ENCODE measurements around the gene MELTF.
A peak's percentile ranks its signal among the peaks of the same experiment; 100 is the strongest.
"Not testable (repeated sequence)": the region's sequence is repeated elsewhere in the genome, so short reads cannot be mapped to it uniquely, and the experiment has no call there.

MELTF gene

DNA sequence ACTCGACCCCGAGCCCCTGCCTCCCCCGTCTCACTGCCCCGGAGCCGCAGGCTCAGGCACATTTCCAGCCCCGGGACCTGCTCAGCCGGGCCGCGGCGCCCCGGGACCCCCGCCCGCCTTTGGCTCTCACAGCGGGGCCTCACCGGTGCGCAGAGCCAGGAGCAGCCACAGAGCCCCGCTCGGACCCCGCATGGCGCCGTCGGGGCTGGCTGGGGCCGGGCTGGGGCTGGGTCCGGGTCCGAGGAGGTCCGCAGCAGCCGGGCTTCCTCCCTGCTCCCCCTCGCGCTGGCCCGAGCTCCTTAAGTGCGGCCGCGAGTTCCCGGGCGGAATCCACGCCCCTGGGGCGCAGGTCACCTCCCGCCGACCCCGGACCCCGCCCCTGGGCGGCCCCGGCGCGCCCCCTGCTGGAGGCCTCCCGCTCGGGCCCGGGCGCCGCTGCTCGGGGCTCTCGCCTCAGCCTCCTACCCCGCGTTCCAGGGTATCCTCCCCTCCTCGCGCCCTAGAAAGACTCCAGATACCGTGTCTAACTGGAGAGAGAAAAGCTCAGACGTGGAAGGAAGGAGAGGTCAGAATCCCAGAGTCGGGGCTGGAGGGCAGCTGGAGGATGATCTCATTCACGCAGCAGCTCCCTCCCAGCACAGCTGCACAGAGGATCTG is at the start of gene MELTF:
TSS of gene MELTF (minus strand) at position 307 of the 657 bp plus-strand sequence. CDS start at position 192, 115 bp downstream.
- DNase-seq, result peak; percentile 21

DNA sequence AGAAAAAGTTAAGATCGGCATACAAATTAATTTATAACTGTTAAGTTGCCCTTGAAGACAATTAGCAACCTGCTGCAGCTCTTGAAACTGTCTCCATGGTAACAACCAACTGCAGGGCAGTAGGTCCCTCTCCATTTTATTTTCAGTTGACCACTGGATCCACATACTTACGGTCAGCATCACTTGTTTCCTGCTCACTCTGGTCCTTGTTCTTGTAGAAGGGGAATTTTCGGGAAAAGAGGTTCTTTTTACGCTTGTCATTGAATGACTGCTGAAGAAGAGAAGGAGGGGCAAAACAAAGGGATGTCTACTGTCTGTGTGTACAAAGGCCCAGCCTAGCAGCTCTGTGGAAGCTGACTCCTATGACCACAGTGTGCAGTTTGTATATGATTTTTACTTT is 46.8 kb upstream of the MELTF start:
- no peak for DNase-seq

GRCh38 chr3:197068077-197068476 is 38.5 kb upstream of the MELTF start:
- DNase-seq, result no peak

- no peak for DNase-seq
Observed at GRCh38 chr3:197064771-197065170, 35.2 kb upstream of the MELTF start.

- no peak for DNase-seq
Observed at GRCh38 chr3:197062446-197062845, 32.8 kb upstream of the MELTF start.

DNA sequence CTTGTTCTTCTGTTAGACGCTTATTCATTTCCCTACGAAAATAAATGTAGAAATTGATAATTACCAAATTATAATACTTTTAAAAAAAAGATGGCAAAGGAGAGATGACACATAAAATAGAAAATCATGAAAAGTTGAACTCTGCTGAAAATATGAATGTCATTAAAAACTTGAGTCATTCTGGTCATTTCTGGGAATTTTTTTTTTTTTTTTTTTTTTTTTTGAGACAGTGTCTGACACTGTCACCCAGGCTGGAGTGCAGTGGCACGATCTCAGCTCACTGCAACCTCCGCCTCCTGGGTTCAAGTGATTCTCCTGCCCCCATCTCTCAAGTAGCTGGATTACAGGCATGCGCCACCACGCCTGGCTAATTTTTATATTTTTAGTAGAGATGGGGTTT is 22.0 kb upstream of the MELTF start:
- not testable (repeated sequence) for DNase-seq

GRCh38 chr3:197050511-197050910 is 20.9 kb upstream of the MELTF start:
- no peak for DNase-seq

- DNase-seq, result peak; percentile 89
Observed at GRCh38 chr3:197042539-197042938, 12.9 kb upstream of the MELTF start.

DNA sequence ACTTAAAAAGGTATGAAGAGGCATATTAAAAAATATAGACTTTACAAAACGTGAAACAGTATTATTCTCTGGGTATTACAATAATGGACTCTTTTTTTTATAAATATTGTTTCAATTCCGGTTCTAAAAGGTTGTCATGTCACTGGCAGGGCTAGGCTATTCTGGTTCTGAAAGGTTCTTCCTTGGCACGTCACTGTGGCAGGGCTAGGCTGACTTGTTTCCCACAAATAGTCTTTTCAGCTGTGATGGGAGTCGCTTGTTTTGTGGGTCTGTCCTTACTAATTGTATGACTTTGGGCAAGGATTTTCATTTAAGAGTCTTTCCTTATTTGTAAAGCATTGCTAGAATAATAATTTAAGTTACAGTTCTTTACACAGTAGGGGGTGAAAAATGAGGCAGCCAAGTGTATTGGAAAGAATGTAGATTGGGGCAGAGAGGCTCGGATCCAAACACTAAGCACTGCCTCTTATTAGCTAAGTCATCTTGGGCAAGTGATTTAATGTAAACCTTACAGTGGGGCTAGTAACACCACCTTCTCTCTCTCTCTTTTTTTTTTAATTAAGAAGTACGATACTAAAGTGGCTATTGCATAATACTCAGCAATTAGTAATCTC is 12.4 kb upstream of the MELTF start:
- DNase-seq, result peak; percentile 77

- no peak for DNase-seq
Observed at GRCh38 chr3:197040658-197041057, 11.0 kb upstream of the MELTF start.

DNA sequence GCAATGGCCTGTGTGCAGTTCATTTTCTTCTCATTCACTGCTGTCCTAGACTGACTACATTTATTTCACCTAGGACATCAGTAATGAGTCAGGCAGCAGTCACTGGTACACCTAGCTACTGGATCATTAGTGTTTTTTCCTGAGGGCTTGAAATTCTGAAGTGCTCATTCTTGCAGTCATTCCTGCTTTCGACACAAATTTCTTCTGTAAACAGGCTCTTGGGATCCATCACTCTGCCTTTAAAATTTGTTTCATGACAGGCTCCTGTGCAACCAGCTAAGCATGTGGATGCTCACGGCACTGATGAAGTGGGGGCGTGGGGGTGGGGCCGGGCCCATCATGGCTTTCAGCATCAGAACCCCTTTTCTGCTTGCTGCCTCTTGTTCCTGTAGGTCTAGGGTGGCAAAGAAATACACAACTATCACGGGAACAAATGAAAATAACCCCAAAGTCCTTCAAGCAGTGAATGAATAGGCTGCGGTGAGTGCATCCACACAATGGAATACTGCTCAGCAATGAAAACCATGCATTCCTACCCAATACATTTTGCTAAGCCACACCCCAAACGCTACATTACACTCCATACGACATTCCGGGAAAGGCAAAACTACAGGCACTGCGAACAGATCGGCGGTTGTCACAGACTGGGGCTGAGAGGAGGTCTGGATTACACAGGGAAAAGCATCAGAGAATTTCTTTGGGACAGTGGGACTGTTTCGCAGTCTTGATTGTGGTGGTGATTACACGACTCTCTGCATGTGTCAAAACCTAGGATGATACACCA is 9.3 kb upstream of the MELTF start:
- no peak for DNase-seq

DNA sequence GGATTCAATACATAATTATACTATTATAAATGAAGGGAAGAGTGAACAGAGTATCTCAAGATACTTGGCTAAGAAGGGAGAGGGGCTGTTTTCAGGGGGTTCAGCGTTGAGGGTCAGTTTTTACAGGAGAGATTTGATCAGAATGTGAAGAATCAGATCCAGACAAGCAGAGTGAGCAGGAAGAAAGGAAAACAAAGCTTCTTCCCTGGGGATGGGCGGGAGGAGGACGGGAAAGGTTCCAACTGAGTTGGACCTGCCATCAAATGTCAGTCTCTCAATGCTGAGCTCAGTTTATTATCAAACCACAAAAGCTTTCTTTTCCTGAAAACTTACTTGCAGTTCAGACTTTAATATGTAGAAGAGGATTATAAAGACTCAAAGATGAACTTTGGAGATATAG is 6.0 kb upstream of the MELTF start:
- DNase-seq, result no peak

DNA sequence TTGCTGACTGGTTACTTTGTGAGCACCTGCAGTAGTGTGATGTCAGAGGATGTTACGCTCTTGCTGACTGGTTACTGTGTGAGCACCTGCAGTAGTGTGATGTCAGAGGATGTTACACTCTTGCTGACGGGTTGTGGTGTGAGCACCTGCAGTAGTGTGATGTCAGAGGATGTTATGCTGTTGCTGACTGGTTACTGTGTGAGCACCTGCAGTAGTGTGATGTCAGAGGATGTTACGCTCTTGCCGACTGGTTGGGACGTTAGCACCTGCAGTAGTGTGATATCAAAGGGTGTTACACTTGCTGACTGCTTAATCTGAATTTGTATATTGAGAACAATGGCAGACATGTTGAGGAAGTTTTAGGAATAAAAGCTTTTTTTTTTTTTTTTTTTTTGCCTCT is 5.2 kb upstream of the MELTF start:
- not testable (repeated sequence) for DNase-seq

- DNase-seq, result not testable (repeated sequence)
Observed at GRCh38 chr3:197033764-197034163, 4.1 kb upstream of the MELTF start.

GRCh38 chr3:197031315-197032285 is 2.0 kb upstream of the MELTF start:
- DNase-seq, result no peak

GRCh38 chr3:197030379-197031314 is 1.0 kb upstream of the MELTF start:
- DNase-seq, result no peak

GRCh38 chr3:197028728-197029510 is 698 bp downstream of the MELTF start:
- no peak for DNase-seq

- DNase-seq, result no peak
Observed at GRCh38 chr3:197027896-197028727, 1.5 kb downstream of the MELTF start.

- no peak for DNase-seq
Observed at GRCh38 chr3:197027151-197027895, 2.3 kb downstream of the MELTF start.

Measured in DMS79 (cell line).